Chondrocyte (in vitro differentiated cells): Measurements from ENCODE around the gene CDK5R1. TPM values are rescaled to one million over a fixed set of nuclear protein-coding genes. Genes with fewer than 3 reads are reported as not detected.

Experiments used
- DNase-seq: peaks from one replicate; pipeline ENCODE4 v3.0.0; 2021; ENCODE audit warnings: mixed read lengths, low spot score
- H3K27ac Mint-ChIP-seq: one replicate; pipeline ENCODE4 v1.8.0; 2021; ENCODE audit warnings: mild to moderate bottlenecking, moderate library complexity, mixed read lengths; ENCODE audit not compliant: unreplicated experiment
- H3K27me3 Mint-ChIP-seq: 2 replicates; pipeline ENCODE4 v1.8.0; 2021; ENCODE audit warnings: low read depth, mixed read lengths
- H3K36me3 Mint-ChIP-seq: 2 replicates; pipeline ENCODE4 v1.8.0; 2021; ENCODE audit warnings: low read depth, mixed read lengths
- H3K4me1 Mint-ChIP-seq: 2 replicates; pipeline ENCODE4 v1.8.0; 2021; ENCODE audit warnings: low read depth, mild to moderate bottlenecking, mixed read lengths
- H3K4me3 Mint-ChIP-seq: one replicate; pipeline ENCODE4 v1.8.0; 2021; ENCODE audit warnings: mild to moderate bottlenecking, moderate library complexity, mixed read lengths; ENCODE audit not compliant: unreplicated experiment
- H3K9me3 Mint-ChIP-seq: 2 replicates; pipeline ENCODE4 v1.8.0; 2021; ENCODE audit warnings: low read depth, mixed read lengths
- CTCF ChIP-seq: fragments of 200-600 bp; sonication (generic); IDR thresholded peaks from 2 replicates; pipeline ENCODE4 v1.5.0; 2021; ENCODE audit warnings: antibody characterized with exemption, mild to moderate bottlenecking, moderate library complexity
- total RNA-seq: library from RNA; stranded (reverse); gene quantifications from 3 replicates; pipeline ENCODE4 v1.2.1, GENCODE V29; 2021

CDK5R1 gene
- total RNA-seq, 1 donor from 2014 or later = 2.1 TPM

GRCh38 chr17:32485261-32486110 lies 1.3 kb upstream of the CDK5R1 start:
- Mint-ChIP-seq H3K4me3 (peak overlapping the region; percentile 62), H3K36me3 (peaks cover 6% of the 10 kb centered on the region), H3K9me3 (no peaks in the 10 kb centered on the region), H3K27me3 (no peaks in the 10 kb centered on the region), H3K27ac (peak overlapping the region; percentile 36), H3K4me1 (peaks cover 28% of the 10 kb centered on the region)
- TF ChIP-seq CTCF = no peak
- DNase-seq = no peak

GRCh38 chr17:32486111-32486700 lies 587 bp upstream of the CDK5R1 start:
- no peaks in the 10 kb centered on the region for H3K9me3 Mint-ChIP-seq
- no peaks in the 10 kb centered on the region for H3K27me3 Mint-ChIP-seq
- H3K27ac Mint-ChIP-seq = peak overlapping the region; percentile 36
- DNase-seq = no peak
- H3K4me1 Mint-ChIP-seq = peaks cover 28% of the 10 kb centered on the region
- peaks cover 4% of the 10 kb centered on the region for H3K36me3 Mint-ChIP-seq
- TF ChIP-seq CTCF = no peak
- peak overlapping the region; percentile 62 for H3K4me3 Mint-ChIP-seq

DNA sequence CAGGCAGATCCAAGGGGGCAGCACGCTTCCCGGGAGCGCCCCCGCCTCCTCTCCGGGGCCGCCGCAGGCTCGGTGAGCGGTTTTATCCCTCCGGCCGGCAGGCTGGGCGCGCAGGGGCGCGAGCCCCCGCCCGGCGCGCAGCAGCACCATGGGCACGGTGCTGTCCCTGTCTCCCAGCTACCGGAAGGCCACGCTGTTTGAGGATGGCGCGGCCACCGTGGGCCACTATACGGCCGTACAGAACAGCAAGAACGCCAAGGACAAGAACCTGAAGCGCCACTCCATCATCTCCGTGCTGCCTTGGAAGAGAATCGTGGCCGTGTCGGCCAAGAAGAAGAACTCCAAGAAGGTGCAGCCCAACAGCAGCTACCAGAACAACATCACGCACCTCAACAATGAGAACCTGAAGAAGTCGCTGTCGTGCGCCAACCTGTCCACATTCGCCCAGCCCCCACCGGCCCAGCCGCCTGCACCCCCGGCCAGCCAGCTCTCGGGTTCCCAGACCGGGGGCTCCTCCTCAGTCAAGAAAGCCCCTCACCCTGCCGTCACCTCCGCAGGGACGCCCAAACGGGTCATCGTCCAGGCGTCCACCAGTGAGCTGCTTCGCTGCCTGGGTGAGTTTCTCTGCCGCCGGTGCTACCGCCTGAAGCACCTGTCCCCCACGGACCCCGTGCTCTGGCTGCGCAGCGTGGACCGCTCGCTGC lies 832 bp downstream of the CDK5R1 start:
- Mint-ChIP-seq H3K27me3 (no peaks in the 10 kb centered on the region), H3K4me3 (peak overlapping the region; percentile 74), H3K4me1 (peaks cover 28% of the 10 kb centered on the region), H3K27ac (no peak overlapping the region), H3K36me3 (no peaks in the 10 kb centered on the region), H3K9me3 (no peaks in the 10 kb centered on the region)
- peak; percentile 44 for TF ChIP-seq CTCF
- peak; percentile 92 for DNase-seq

GRCh38 chr17:32488177-32488542 lies 1.4 kb downstream of the CDK5R1 start:
- DNase-seq = no peak
- Mint-ChIP-seq H3K27ac (no peak overlapping the region), H3K4me1 (peaks cover 24% of the 10 kb centered on the region), H3K4me3 (peak overlapping the region; percentile 74), H3K36me3 (no peaks in the 10 kb centered on the region), H3K27me3 (no peaks in the 10 kb centered on the region), H3K9me3 (no peaks in the 10 kb centered on the region)
- no peak for TF ChIP-seq CTCF

DNA sequence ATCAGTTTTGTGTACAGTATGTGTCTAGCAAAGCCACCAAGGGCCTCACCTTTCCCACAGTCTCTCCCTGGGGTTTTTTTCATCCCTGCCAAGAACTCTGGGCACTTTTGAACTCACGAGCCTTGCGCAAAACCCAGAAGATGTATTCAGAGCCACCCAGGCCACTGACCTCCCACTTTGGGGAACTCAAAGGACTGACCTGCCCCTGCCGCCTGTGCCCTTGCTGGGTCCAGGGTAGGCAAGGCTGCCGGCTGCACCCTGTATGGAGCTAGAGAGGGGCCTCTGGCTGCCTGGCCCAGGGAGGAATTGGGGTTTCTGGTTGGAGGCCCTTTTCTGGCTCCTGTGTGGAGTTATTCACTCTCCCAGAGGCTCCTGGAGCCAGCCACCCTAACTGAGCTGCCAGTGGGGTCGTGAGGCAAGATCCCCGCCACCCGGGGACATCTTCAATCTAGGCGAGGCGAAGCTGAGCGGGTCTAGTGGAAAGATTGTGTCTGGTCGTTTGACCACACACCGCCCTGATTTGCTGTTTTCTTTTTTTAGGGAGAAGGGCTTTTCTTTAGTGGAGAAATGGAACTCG lies 1.9 kb downstream of the CDK5R1 start:
- DNase-seq = peak; percentile 68
- TF ChIP-seq CTCF = no peak
- H3K27ac Mint-ChIP-seq = no peak overlapping the region
- H3K4me1 Mint-ChIP-seq = peaks cover 19% of the 10 kb centered on the region
- no peak overlapping the region for H3K4me3 Mint-ChIP-seq
- no peaks in the 10 kb centered on the region for H3K36me3 Mint-ChIP-seq
- no peaks in the 10 kb centered on the region for H3K9me3 Mint-ChIP-seq
- H3K27me3 Mint-ChIP-seq = no peaks in the 10 kb centered on the region
